H1 (cell line): ENCODE measurements around the gene ZNF487. TPM values are rescaled to one million over a fixed set of nuclear protein-coding genes. Genes with fewer than 3 reads are reported as not detected.

Source experiments
- NRF1 ChIP-seq: IDR thresholded peaks from 2 replicates; pipeline ENCODE4 v1.6.1; 2011; ENCODE audit warnings: mild to moderate bottlenecking, low read depth, low read length, improper control_type of control experiment
- RAD21 ChIP-seq, 2 experiments: IDR thresholded peaks in 1 of 2; conservative IDR thresholded peaks in 1 of 2; 2 replicates each; pipeline ENCODE4 v1.6.1; 2011; ENCODE audit warnings: low read depth in 2 of 2, low read length in 2 of 2, improper control_type of control experiment in 1 of 2, inconsistent platforms in 1 of 2, mild to moderate bottlenecking in 1 of 2, moderate library complexity in 1 of 2
- TBP ChIP-seq: IDR thresholded peaks from 2 replicates; pipeline ENCODE4 v1.6.1; 2011; ENCODE audit warnings: low read depth, low read length, improper control_type of control experiment
- polyA plus RNA-seq, 7 experiments: library from polyadenylated mRNA; depleted of rRNA in 3 of 7; stranded (reverse) in 5 of 7; unstranded in 2 of 7; fragments of >200 nt in 5 of 7; fragments of 200-250 nt in 2 of 7; gene quantifications; 1 replicate in 5 of 7; 2 replicates in 1 of 7; 4 replicates in 1 of 7; pipeline versions ENCODE4 v1.2.1 to v1.2.3, GENCODE V29; 2011 to 2013; ENCODE audit warnings: missing spikeins in 2 of 7, mixed read lengths in 2 of 7
- total RNA-seq: library from RNA; stranded (reverse); fragmentation: NEBNext Ultra II Directional; extraction: Animal tissue kit (Norgen Biotek cat#: 25700); gene quantifications from 2 replicates; pipeline ENCODE4 v1.2.1, GENCODE V29; 2021

Gene ZNF487
- total and polyA plus RNA-seq, 2 of the 8 experiments (the other 6 are each of a cell fraction or from before 2014, with no cell fraction given) = 1.9 to 2.5 TPM

DNA sequence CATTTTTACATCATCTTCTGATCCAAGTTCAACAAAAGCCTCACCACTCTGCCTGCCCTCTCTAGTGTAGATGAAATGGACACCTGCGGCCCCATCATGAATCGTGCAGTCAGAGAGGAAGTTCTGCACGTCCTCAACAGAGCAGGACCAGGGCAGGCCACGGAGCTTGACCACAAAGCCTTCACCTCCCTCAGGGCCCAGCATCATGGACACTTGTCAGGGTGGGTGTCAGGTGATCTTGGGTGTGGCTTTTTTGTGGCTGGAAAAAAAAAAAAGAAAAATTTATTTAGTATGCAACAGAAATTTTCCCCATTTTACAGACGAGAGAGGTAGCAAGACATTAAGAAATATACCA is 49.3 kb upstream of the ZNF487 start (continued):
- TF ChIP-seq RAD21 (IDR thresholded peaks at IDR 0.05 in 1 of 2, conservative IDR thresholded peaks at IDR 0.05 in 1 of 2; ENCODE audit: low read depth in 2 of 2, low read length in 2 of 2) = no peak
- no peak for TF ChIP-seq TBP
- no peak for TF ChIP-seq NRF1
- TF ChIP-seq, all 59 proteins: peak for 0
